HEK293 (cell line): ENCODE measurements around the gene CASK.

Source experiments
- CTCF ChIA-PET: fragments of 350-600 bp; formaldehyde crosslinking; extraction: SDS; loops from one replicate; lab custom pipeline; 2021; ENCODE audit warnings: antibody characterized with exemption; lab: Yijun Ruan, JAX
- POLR2A ChIA-PET: fragments of 300-600 bp; formaldehyde crosslinking; extraction: SDS; loops from one replicate; lab custom pipeline; 2020; ENCODE audit warnings: antibody characterized with exemption, inconsistent platforms; lab: Yijun Ruan, JAX
- H3K27ac ChIP-seq: fragments of 200-500 bp; sonication (Bioruptor generic); 2 replicates; pipeline ENCODE4 v1.5.1; 2014; ENCODE audit warnings: low read depth, low read length, control low read depth, inconsistent platforms; ENCODE audit errors: extremely low read depth
- H3K36me3 ChIP-seq, 2 experiments: fragments of 200-500 bp in 1 of 2; sonication (Bioruptor generic) in 1 of 2; 1 replicate in 1 of 2; 2 replicates in 1 of 2; pipeline ENCODE4 v1.5.1; 2014 to 2017; ENCODE audit warnings: inconsistent platforms in 2 of 2, low read length in 2 of 2; ENCODE audit not compliant: control insufficient read depth in 2 of 2, insufficient read depth in 1 of 2
- H3K4me1 ChIP-seq: fragments of 200-500 bp; sonication (Bioruptor generic); 2 replicates; pipeline ENCODE4 v1.5.1; 2014; ENCODE audit warnings: mild to moderate bottlenecking, low read length, inconsistent platforms; ENCODE audit not compliant: control insufficient read depth, insufficient read depth
- H3K4me3 ChIP-seq: 2 replicates; pipeline ENCODE4 v1.5.1; 2011; ENCODE audit warnings: low read depth, mild to moderate bottlenecking, control low read depth, low read length, moderate library complexity
- H3K9me3 ChIP-seq: fragments of 200-500 bp; sonication (Bioruptor generic); 2 replicates; pipeline ENCODE4 v1.5.1; 2014; ENCODE audit warnings: low read depth, low read length, inconsistent platforms; ENCODE audit not compliant: control insufficient read depth, insufficient read depth
- GLI4 ChIP-seq: fragments of 450-650 bp; formaldehyde crosslinking; IDR thresholded peaks from 2 replicates; pipeline ENCODE4 v1.5.1; 2016; ENCODE audit warnings: missing biosample characterization, missing genetic modification characterization
- OVOL3 ChIP-seq: fragments of 450-650 bp; formaldehyde crosslinking; IDR thresholded peaks from 2 replicates; pipeline ENCODE4 v1.5.1; 2016; ENCODE audit warnings: missing biosample characterization, missing genetic modification characterization
- PRDM2 ChIP-seq: fragments of 450-650 bp; formaldehyde crosslinking; IDR thresholded peaks from 2 replicates; pipeline ENCODE4 v1.5.1; 2016; ENCODE audit warnings: missing biosample characterization, missing genetic modification characterization, borderline replicate concordance
- RBAK ChIP-seq: fragments of 450-650 bp; formaldehyde crosslinking; IDR thresholded peaks from 2 replicates; pipeline ENCODE4 v1.5.1; 2016; ENCODE audit warnings: missing biosample characterization, missing genetic modification characterization
- YY2 ChIP-seq: fragments of 450-650 bp; formaldehyde crosslinking; IDR thresholded peaks from 2 replicates; pipeline ENCODE4 v1.5.1; 2016; ENCODE audit warnings: missing biosample characterization, missing genetic modification characterization
- ZNF18 ChIP-seq: fragments of 450-650 bp; formaldehyde crosslinking; IDR thresholded peaks from 2 replicates; pipeline ENCODE4 v1.5.1; 2016; ENCODE audit warnings: missing biosample characterization, missing genetic modification characterization
- ZNF214 ChIP-seq: fragments of 450-650 bp; formaldehyde crosslinking; IDR thresholded peaks from 2 replicates; pipeline ENCODE4 v1.5.1; 2017; ENCODE audit warnings: missing biosample characterization, mild to moderate bottlenecking, missing genetic modification characterization, borderline replicate concordance
- ZNF416 ChIP-seq: fragments of 450-650 bp; formaldehyde crosslinking; IDR thresholded peaks from 2 replicates; pipeline ENCODE4 v1.5.1; 2016; ENCODE audit warnings: missing biosample characterization, missing genetic modification characterization
- ZNF561 ChIP-seq: fragments of 450-650 bp; IDR thresholded peaks from 2 replicates; pipeline ENCODE4 v1.5.1; 2018; ENCODE audit warnings: missing biosample characterization, missing genetic modification characterization, borderline replicate concordance
- ZNF621 ChIP-seq: fragments of 450-650 bp; formaldehyde crosslinking; IDR thresholded peaks from 2 replicates; pipeline ENCODE4 v1.5.1; 2017; ENCODE audit warnings: missing biosample characterization, missing genetic modification characterization
- ZNF626 ChIP-seq: fragments of 450-650 bp; sonication (Bioruptor Pico); formaldehyde crosslinking; IDR thresholded peaks from 2 replicates; pipeline ENCODE4 v1.5.1; 2018; ENCODE audit warnings: missing biosample characterization, missing genetic modification characterization, inconsistent platforms
- ZNF791 ChIP-seq: fragments of 450-650 bp; formaldehyde crosslinking; IDR thresholded peaks from 2 replicates; pipeline ENCODE4 v1.5.1; 2016; ENCODE audit warnings: missing biosample characterization, missing genetic modification characterization
- ZNF792 ChIP-seq: fragments of 450-650 bp; formaldehyde crosslinking; IDR thresholded peaks from 2 replicates; pipeline ENCODE4 v1.5.1; 2016; ENCODE audit warnings: missing biosample characterization, missing genetic modification characterization
- TF ChIP-seq, protein P1 (sequence below): fragments of 450-650 bp; formaldehyde crosslinking; IDR thresholded peaks from 2 replicates; pipeline ENCODE4 v1.5.1; 2017; ENCODE audit warnings: missing biosample characterization, missing genetic modification characterization
- TF ChIP-seq, protein P2 (sequence below): fragments of 450-650 bp; formaldehyde crosslinking; IDR thresholded peaks from 2 replicates; pipeline ENCODE4 v1.5.1; 2016; ENCODE audit warnings: missing biosample characterization, missing genetic modification characterization, borderline replicate concordance
- TF ChIP-seq, protein P3 (sequence below): fragments of 450-650 bp; formaldehyde crosslinking; IDR thresholded peaks from 2 replicates; pipeline ENCODE4 v1.5.1; 2017; ENCODE audit warnings: missing biosample characterization, missing genetic modification characterization

Gene CASK

GRCh38 chrX:41516999-41517765, 406.2 kb downstream of the CASK start:
- no peak overlapping the region for H3K4me3 ChIP-seq
- H3K36me3 ChIP-seq = peaks cover 0 to 10% of the 10 kb centered on the region in 2 experiments; a peak in 1 of 3 replicates
- ChIA-PET POLR2A (interaction anchor here (0.7 kb wide), 1 partner anchor 32 kb away, joined by 3 read pairs; no protein-coding TSS in a partner anchor), CTCF (interaction anchor here (0.6 to 0.7 kb wide), 2 partner anchors 35 to 242 kb away, joined by 3 to 4 read pairs; no protein-coding TSS in a partner anchor)
- TF ChIP-seq YY2 (tag by site-specific recombination) (no peak), ZNF214 (tag by site-specific recombination) (no peak), ZNF561 (no peak), ZNF791 (no peak), ZNF621 (no peak), ZNF416 (tag by site-specific recombination) (no peak), OVOL3 (tag by site-specific recombination) (no peak)
- TF ChIP-seq, protein P1, sequence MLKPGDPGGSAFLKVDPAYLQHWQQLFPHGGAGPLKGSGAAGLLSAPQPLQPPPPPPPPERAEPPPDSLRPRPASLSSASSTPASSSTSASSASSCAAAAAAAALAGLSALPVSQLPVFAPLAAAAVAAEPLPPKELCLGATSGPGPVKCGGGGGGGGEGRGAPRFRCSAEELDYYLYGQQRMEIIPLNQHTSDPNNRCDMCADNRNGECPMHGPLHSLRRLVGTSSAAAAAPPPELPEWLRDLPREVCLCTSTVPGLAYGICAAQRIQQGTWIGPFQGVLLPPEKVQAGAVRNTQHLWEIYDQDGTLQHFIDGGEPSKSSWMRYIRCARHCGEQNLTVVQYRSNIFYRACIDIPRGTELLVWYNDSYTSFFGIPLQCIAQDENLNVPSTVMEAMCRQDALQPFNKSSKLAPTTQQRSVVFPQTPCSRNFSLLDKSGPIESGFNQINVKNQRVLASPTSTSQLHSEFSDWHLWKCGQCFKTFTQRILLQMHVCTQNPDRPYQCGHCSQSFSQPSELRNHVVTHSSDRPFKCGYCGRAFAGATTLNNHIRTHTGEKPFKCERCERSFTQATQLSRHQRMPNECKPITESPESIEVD (tag by site-specific recombination) = no peak
- TF ChIP-seq, protein P2, sequence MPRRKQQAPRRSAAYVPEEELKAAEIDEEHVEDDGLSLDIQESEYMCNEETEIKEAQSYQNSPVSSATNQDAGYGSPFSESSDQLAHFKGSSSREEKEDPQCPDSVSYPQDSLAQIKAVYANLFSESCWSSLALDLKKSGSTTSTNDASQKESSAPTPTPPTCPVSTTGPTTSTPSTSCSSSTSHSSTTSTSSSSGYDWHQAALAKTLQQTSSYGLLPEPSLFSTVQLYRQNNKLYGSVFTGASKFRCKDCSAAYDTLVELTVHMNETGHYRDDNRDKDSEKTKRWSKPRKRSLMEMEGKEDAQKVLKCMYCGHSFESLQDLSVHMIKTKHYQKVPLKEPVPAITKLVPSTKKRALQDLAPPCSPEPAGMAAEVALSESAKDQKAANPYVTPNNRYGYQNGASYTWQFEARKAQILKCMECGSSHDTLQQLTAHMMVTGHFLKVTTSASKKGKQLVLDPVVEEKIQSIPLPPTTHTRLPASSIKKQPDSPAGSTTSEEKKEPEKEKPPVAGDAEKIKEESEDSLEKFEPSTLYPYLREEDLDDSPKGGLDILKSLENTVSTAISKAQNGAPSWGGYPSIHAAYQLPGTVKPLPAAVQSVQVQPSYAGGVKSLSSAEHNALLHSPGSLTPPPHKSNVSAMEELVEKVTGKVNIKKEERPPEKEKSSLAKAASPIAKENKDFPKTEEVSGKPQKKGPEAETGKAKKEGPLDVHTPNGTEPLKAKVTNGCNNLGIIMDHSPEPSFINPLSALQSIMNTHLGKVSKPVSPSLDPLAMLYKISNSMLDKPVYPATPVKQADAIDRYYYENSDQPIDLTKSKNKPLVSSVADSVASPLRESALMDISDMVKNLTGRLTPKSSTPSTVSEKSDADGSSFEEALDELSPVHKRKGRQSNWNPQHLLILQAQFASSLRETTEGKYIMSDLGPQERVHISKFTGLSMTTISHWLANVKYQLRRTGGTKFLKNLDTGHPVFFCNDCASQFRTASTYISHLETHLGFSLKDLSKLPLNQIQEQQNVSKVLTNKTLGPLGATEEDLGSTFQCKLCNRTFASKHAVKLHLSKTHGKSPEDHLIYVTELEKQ = no peak
- H3K27ac ChIP-seq = no peak overlapping the region
- no peaks in the 10 kb centered on the region for H3K9me3 ChIP-seq
- H3K4me1 ChIP-seq = no peaks in the 10 kb centered on the region

DNA sequence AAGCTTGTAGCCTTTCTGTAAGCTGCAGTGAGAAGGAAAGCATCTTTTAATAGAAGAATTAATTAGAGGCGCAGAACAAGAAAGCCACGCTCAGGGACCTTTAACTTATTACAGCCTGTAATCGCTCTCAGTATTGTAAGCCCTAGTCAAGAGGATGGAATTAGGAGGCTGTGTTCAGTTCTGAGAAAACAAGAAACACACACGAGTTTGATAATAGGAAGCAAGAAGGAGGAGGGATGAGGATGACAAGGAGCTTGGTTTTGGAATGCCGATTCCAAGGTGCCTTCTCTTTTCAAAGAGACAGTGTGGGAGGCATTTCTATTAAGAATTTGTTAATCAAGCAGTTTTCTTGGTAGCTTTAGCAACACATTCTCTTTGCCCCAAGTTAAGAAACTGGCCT, 406.9 kb downstream of the CASK start:
- peaks cover 0 to 9% of the 10 kb centered on the region in 2 experiments; a peak in 1 of 3 replicates for H3K36me3 ChIP-seq
- H3K4me1 ChIP-seq = no peaks in the 10 kb centered on the region
- no peak overlapping the region for H3K27ac ChIP-seq
- H3K9me3 ChIP-seq = no peaks in the 10 kb centered on the region
- H3K4me3 ChIP-seq = no peak overlapping the region
- no peak for TF ChIP-seq ZNF626 (tag by site-specific recombination)
- TF ChIP-seq, protein P3, sequence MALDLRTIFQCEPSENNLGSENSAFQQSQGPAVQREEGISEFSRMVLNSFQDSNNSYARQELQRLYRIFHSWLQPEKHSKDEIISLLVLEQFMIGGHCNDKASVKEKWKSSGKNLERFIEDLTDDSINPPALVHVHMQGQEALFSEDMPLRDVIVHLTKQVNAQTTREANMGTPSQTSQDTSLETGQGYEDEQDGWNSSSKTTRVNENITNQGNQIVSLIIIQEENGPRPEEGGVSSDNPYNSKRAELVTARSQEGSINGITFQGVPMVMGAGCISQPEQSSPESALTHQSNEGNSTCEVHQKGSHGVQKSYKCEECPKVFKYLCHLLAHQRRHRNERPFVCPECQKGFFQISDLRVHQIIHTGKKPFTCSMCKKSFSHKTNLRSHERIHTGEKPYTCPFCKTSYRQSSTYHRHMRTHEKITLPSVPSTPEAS (tag by site-specific recombination) = no peak
- no peak for TF ChIP-seq ZNF18 (tag by site-specific recombination)
- no peak for TF ChIP-seq PRDM2 (tag by site-specific recombination)
- no peak for TF ChIP-seq GLI4 (tag by site-specific recombination)
- TF ChIP-seq RBAK (tag by site-specific recombination) = no peak
- no peak for TF ChIP-seq ZNF792
- ChIA-PET CTCF (interaction anchor here (0.7 kb wide), 1 partner anchor 34 kb away, joined by 4 read pairs; no protein-coding TSS in a partner anchor), POLR2A (interaction anchor here (0.7 kb wide), 1 partner anchor 32 kb away, joined by 3 read pairs; no protein-coding TSS in a partner anchor)
